ACC112 (cell line): ENCODE results near the gene PLEKHA5.
A peak's percentile ranks its signal among the peaks of the same experiment; 100 is the strongest.
"Not testable (repeated sequence)": the region's sequence is repeated elsewhere in the genome, so short reads cannot be mapped to it uniquely, and the experiment has no call there.

Source experiments
- H2AFZ ChIP-seq: fragments of 200-600 bp; sonication (generic); one replicate; pipeline ENCODE4 v1.6.0; 2017; ENCODE audit warnings: antibody characterized with exemption, low read length; ENCODE audit not compliant: unreplicated experiment
- H3K27ac ChIP-seq: fragments of 200-600 bp; sonication (generic); 2 replicates; pipeline ENCODE4 v1.5.1; 2014; ENCODE audit warnings: low read depth, mild to moderate bottlenecking, antibody characterized with exemption, low read length, moderate library complexity
- H3K27me3 ChIP-seq: fragments of 200-600 bp; sonication (generic); 2 replicates; pipeline ENCODE4 v1.6.1; 2014; ENCODE audit warnings: mild to moderate bottlenecking, antibody characterized with exemption, low read length, moderate library complexity, mixed read lengths; ENCODE audit not compliant: insufficient read depth
- H3K36me3 ChIP-seq: fragments of 200-600 bp; sonication (generic); 2 replicates; pipeline ENCODE4 v1.6.1; 2016; ENCODE audit warnings: mild to moderate bottlenecking, antibody characterized with exemption, low read length, moderate library complexity, mixed read lengths; ENCODE audit not compliant: insufficient read depth
- H3K4me1 ChIP-seq: fragments of 200-600 bp; sonication (generic); one replicate; pipeline ENCODE4 v1.6.1; 2016; ENCODE audit warnings: low read length, mixed read lengths; ENCODE audit not compliant: insufficient read depth, unreplicated experiment, control insufficient read depth
- H3K4me3 ChIP-seq: fragments of 200-600 bp; sonication (generic); 2 replicates; pipeline ENCODE4 v1.5.1; 2014; ENCODE audit warnings: mild to moderate bottlenecking, low read depth, low read length
- H3K79me2 ChIP-seq: fragments of 200-600 bp; sonication (generic); one replicate; pipeline ENCODE4 v1.6.0; 2016; ENCODE audit warnings: low read length; ENCODE audit not compliant: control insufficient read depth, unreplicated experiment, insufficient read depth

Gene PLEKHA5, protein sequence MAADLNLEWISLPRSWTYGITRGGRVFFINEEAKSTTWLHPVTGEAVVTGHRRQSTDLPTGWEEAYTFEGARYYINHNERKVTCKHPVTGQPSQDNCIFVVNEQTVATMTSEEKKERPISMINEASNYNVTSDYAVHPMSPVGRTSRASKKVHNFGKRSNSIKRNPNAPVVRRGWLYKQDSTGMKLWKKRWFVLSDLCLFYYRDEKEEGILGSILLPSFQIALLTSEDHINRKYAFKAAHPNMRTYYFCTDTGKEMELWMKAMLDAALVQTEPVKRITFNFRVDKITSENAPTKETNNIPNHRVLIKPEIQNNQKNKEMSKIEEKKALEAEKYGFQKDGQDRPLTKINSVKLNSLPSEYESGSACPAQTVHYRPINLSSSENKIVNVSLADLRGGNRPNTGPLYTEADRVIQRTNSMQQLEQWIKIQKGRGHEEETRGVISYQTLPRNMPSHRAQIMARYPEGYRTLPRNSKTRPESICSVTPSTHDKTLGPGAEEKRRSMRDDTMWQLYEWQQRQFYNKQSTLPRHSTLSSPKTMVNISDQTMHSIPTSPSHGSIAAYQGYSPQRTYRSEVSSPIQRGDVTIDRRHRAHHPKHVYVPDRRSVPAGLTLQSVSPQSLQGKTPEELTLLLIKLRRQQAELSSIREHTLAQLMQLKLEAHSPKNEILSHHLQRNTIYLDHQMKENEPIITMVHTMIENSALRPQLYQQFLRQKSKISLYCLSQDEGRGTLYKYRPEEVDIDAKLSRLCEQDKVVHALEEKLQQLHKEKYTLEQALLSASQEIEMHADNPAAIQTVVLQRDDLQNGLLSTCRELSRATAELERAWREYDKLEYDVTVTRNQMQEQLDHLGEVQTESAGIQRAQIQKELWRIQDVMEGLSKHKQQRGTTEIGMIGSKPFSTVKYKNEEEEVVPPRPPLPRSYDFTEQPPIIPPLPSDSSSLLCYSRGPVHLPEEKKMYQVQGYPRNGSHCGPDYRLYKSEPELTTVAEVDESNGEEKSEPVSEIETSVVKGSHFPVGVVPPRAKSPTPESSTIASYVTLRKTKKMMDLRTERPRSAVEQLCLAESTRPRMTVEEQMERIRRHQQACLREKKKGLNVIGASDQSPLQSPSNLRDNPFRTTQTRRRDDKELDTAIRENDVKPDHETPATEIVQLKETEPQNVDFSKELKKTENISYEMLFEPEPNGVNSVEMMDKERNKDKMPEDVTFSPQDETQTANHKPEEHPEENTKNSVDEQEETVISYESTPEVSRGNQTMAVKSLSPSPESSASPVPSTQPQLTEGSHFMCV

GRCh38 chr12:19129486-19130223, at the start of gene PLEKHA5:
PLEKHA5 (plus strand) TSS chr12:19129733; CDS start chr12:19129800, 67 bp downstream.
- peak within 1 kb of the TSS; percentile 93 for H3K4me3 ChIP-seq
- peak within 1 kb of the TSS; percentile 63 for H3K27ac ChIP-seq
- 0 out of 2 replicates have a peak, but pooled peaks cover 10% of the 10 kb centered on the region for H3K36me3 ChIP-seq
- H3K27me3 ChIP-seq, result no peaks in the 10 kb centered on the region
- H3K79me2 ChIP-seq, result peaks cover 27% of the 10 kb centered on the region
- peak within 1 kb of the TSS; percentile 97 for H2AFZ ChIP-seq
- peaks cover 20% of the 10 kb centered on the region for H3K4me1 ChIP-seq

DNA sequence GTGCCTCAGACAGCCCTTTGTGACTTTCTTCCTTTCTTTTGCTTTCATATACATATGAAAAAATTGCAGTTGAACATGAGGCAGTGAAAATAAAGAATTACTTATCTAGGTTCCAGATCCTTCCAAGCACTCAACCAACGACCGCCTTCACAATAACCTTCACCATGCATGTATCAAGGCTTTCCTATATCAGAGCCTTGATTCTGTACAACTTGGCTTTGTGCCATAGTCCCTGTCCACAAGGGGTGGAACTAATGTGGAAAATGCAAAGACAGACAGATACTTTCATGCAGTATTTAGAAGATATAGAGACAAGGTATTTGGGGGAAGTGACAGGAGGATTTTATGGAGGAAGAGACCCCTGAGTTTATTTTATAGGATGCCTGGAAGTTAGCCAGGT, 48.6 kb upstream of the PLEKHA5 start:
- Histone ChIP-seq H3K79me2 (no peaks in the 10 kb centered on the region), H3K27me3 (no peaks in the 10 kb centered on the region)

DNA sequence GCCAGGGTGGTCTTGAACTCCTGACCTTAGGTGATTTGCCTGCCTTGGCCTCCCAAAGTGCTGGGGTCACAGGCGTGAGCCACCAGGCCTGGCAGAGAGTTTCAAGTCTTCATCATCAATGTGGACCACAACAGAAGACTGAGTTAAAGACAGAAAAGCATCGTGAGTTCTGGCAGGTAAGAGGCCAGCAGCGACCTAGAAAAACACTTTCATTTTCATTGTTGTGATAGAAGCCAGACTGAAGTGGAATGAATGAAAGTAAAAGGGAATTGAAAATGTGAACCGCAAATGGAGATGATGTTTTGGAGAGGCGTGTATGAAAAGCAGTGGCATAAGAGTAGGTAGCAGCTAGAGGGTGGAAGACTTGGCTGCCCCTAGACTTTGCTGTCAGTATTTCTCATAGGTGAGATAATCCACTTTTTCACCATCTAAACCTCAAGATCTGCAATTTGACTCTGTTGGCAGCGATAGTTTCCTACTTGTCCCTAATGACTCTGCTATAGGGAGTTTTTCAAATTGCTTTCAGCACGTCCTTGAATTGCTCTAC, 47.1 kb upstream of the PLEKHA5 start:
- no peak overlapping the region for H3K4me3 ChIP-seq
- H3K36me3 ChIP-seq, result no peaks in the 10 kb centered on the region
- no peak overlapping the region for H3K27ac ChIP-seq
- no peaks in the 10 kb centered on the region for H3K79me2 ChIP-seq
- no peak overlapping the region for H2AFZ ChIP-seq
- no peaks in the 10 kb centered on the region for H3K27me3 ChIP-seq
- H3K4me1 ChIP-seq, result no peaks in the 10 kb centered on the region

More for the DNA sequence above, 48.6 kb upstream of the PLEKHA5 start:
- no peaks in the 10 kb centered on the region for H3K36me3 ChIP-seq
- no peak overlapping the region for H3K4me3 ChIP-seq
- no peaks in the 10 kb centered on the region for H3K4me1 ChIP-seq
- no peak overlapping the region for H2AFZ ChIP-seq
- no peak overlapping the region for H3K27ac ChIP-seq

DNA sequence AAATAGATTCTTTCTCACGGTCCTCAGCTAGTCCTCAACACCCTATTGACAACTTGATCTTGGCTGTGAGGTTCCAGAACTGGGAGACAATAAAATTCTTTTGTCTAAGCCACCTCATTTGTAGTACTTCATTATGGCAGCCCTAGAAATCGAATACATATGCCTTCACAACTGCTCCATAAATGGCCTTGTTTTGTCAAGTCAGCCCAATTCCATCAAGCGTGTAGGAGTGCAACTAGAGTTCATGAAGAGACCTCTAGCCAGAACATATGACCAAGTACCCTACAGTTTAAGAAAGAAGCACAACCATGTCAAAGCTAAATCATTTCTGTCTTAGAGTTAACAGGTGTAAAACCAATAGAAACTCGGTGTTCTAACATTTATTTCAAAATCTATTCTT, 45.0 kb upstream of the PLEKHA5 start:
- H3K27me3 ChIP-seq, result no peaks in the 10 kb centered on the region
- no peaks in the 10 kb centered on the region for H3K36me3 ChIP-seq
- no peaks in the 10 kb centered on the region for H3K79me2 ChIP-seq
- no peak overlapping the region for H3K4me3 ChIP-seq
- no peak overlapping the region for H2AFZ ChIP-seq
- H3K27ac ChIP-seq, result no peak overlapping the region
- H3K4me1 ChIP-seq, result no peaks in the 10 kb centered on the region

- Histone ChIP-seq H3K27ac (no peak overlapping the region), H2AFZ (no peak overlapping the region), H3K4me1 (no peaks in the 10 kb centered on the region), H3K27me3 (no peaks in the 10 kb centered on the region), H3K36me3 (no peaks in the 10 kb centered on the region), H3K4me3 (no peak overlapping the region), H3K79me2 (no peaks in the 10 kb centered on the region)
Observed at GRCh38 chr12:19085090-19085489, 44.4 kb upstream of the PLEKHA5 start.

DNA sequence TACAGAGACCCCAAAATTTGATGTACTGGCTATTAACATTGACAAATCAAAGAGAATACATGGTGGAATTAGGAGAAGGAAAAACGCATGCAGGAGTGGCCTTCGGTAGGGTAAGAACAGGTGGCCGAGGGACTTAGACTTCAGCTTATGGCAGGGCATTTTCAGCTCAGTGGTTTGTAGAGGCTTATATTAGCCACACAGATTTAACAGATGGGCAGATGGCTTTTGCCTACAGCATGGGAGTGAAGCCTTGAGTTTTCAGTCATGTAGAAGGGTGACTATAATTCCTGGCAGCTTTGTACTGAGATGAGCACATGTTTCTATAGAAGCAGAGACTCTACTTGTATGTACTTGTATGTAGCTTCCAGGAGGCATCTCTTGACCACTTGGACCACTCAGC, 40.9 kb upstream of the PLEKHA5 start:
- no peak overlapping the region for H2AFZ ChIP-seq

GRCh38 chr12:19092482-19092881, 37.1 kb upstream of the PLEKHA5 start:
- not testable (repeated sequence) for H3K79me2 ChIP-seq, H3K4me3 ChIP-seq, H3K27me3 ChIP-seq, H3K36me3 ChIP-seq, H2AFZ ChIP-seq, H3K27ac ChIP-seq
- H3K4me1 ChIP-seq, result peaks cover 16% of the 10 kb centered on the region

More for the DNA sequence above, 40.9 kb upstream of the PLEKHA5 start:
- Histone ChIP-seq H3K36me3 (no peaks in the 10 kb centered on the region), H3K27me3 (no peaks in the 10 kb centered on the region), H3K4me3 (no peak overlapping the region), H3K4me1 (no peaks in the 10 kb centered on the region), H3K27ac (no peak overlapping the region), H3K79me2 (no peaks in the 10 kb centered on the region)

GRCh38 chr12:19093218-19093617, 36.3 kb upstream of the PLEKHA5 start:
- H3K36me3 ChIP-seq, result no peaks in the 10 kb centered on the region
- no peaks in the 10 kb centered on the region for H3K27me3 ChIP-seq
- no peak overlapping the region for H3K4me3 ChIP-seq
- no peaks in the 10 kb centered on the region for H3K79me2 ChIP-seq
- H2AFZ ChIP-seq, result no peak overlapping the region
- H3K27ac ChIP-seq, result no peak overlapping the region
- H3K4me1 ChIP-seq, result peaks cover 16% of the 10 kb centered on the region

GRCh38 chr12:19095331-19095730, 34.2 kb upstream of the PLEKHA5 start:
- Histone ChIP-seq H3K27me3 (no peaks in the 10 kb centered on the region), H2AFZ (no peak overlapping the region), H3K4me3 (no peak overlapping the region), H3K79me2 (no peaks in the 10 kb centered on the region), H3K27ac (no peak overlapping the region), H3K4me1 (peaks cover 16% of the 10 kb centered on the region), H3K36me3 (no peaks in the 10 kb centered on the region)
